IMR-90 (cell line): Measurements from ENCODE around the gene B3GAT1.

Source experiments
- BHLHE40 ChIP-seq: fragments of 150-350 bp; IDR thresholded peaks from 2 replicates; pipeline ENCODE4 v1.6.1; 2016; ENCODE audit warnings: mild to moderate bottlenecking, low read depth, low read length
- CEBPB ChIP-seq: IDR thresholded peaks from 2 replicates; pipeline ENCODE4 v1.6.1; 2012; ENCODE audit warnings: low read depth, low read length, improper control_type of control experiment
- FOS ChIP-seq: fragments of 150-350 bp; IDR thresholded peaks from 2 replicates; pipeline ENCODE4 v1.6.1; 2016; ENCODE audit warnings: low read depth, low read length
- MAZ ChIP-seq: IDR thresholded peaks from 2 replicates; pipeline ENCODE4 v1.6.1; 2012; ENCODE audit warnings: low read depth, mild to moderate bottlenecking, low read length, improper control_type of control experiment, moderate library complexity, borderline replicate concordance
- POLR2A ChIP-seq: IDR thresholded peaks from 2 replicates; pipeline ENCODE4 v1.6.1; 2012; ENCODE audit warnings: mild to moderate bottlenecking, low read depth, low read length
- RAD21 ChIP-seq: IDR thresholded peaks from 2 replicates; pipeline ENCODE4 v1.6.1; 2012; ENCODE audit warnings: low read length, improper control_type of control experiment
- RCOR1 ChIP-seq: IDR thresholded peaks from 2 replicates; pipeline ENCODE4 v1.6.1; 2012; ENCODE audit warnings: mild to moderate bottlenecking, low read length, improper control_type of control experiment; ENCODE audit not compliant: insufficient replicate concordance
- RFX5 ChIP-seq: IDR thresholded peaks from 2 replicates; pipeline ENCODE4 v1.8.0; 2012; ENCODE audit warnings: low read depth, mild to moderate bottlenecking, low read length, moderate library complexity
- SMC3 ChIP-seq: fragments of 150-350 bp; IDR thresholded peaks from 2 replicates; pipeline ENCODE4 v1.6.1; 2016; ENCODE audit warnings: low read depth, mild to moderate bottlenecking, antibody characterized with exemption, low read length, moderate library complexity
- TF ChIP-seq, protein P1 (sequence below): conservative IDR thresholded peaks from 2 replicates; pipeline ENCODE4 v1.5.1; 2012; ENCODE audit warnings: mild to moderate bottlenecking, low read depth, low read length, improper control_type of control experiment
- TF ChIP-seq, protein P2 (sequence below): fragments of 150-350 bp; IDR thresholded peaks from 2 replicates; pipeline ENCODE4 v1.6.1; 2016; ENCODE audit warnings: low read depth, mild to moderate bottlenecking, low read length, moderate library complexity, borderline replicate concordance

DNA sequence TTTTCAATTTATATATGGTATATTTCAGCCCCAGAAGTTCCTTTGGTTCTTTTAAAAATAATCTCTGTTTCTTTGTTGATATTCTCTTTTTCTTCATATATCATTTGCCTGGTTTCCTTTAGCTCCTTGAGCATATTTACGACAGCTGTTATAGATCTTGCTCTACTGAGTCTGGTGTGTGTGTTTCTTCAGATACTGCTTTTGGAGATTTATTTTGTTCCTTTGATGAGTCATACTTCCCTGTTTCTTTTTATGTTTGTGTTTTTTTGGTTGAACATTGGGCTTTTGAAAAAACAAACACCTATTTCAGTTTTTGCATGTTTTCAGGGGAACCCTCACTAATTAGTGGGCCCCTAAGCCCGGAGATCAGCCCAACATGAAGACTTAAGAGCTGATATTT lies 56.9 kb downstream of the B3GAT1 start:
- no peak for TF ChIP-seq BHLHE40
- TF ChIP-seq, protein P1, sequence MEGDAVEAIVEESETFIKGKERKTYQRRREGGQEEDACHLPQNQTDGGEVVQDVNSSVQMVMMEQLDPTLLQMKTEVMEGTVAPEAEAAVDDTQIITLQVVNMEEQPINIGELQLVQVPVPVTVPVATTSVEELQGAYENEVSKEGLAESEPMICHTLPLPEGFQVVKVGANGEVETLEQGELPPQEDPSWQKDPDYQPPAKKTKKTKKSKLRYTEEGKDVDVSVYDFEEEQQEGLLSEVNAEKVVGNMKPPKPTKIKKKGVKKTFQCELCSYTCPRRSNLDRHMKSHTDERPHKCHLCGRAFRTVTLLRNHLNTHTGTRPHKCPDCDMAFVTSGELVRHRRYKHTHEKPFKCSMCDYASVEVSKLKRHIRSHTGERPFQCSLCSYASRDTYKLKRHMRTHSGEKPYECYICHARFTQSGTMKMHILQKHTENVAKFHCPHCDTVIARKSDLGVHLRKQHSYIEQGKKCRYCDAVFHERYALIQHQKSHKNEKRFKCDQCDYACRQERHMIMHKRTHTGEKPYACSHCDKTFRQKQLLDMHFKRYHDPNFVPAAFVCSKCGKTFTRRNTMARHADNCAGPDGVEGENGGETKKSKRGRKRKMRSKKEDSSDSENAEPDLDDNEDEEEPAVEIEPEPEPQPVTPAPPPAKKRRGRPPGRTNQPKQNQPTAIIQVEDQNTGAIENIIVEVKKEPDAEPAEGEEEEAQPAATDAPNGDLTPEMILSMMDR, result no peak
- no peak for TF ChIP-seq RCOR1
- TF ChIP-seq POLR2A, result no peak
- no peak for TF ChIP-seq FOS
- no peak for TF ChIP-seq SMC3
- TF ChIP-seq RFX5, result no peak
- no peak for TF ChIP-seq CEBPB
- no peak for TF ChIP-seq RAD21
- TF ChIP-seq MAZ, result no peak
- TF ChIP-seq, protein P2, sequence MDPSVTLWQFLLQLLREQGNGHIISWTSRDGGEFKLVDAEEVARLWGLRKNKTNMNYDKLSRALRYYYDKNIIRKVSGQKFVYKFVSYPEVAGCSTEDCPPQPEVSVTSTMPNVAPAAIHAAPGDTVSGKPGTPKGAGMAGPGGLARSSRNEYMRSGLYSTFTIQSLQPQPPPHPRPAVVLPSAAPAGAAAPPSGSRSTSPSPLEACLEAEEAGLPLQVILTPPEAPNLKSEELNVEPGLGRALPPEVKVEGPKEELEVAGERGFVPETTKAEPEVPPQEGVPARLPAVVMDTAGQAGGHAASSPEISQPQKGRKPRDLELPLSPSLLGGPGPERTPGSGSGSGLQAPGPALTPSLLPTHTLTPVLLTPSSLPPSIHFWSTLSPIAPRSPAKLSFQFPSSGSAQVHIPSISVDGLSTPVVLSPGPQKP, result no peak
